WERI-Rb-1 (cell line): ENCODE results near the gene OPN1SW.

Source experiments
- DNase-seq: peaks from one replicate; pipeline ENCODE4 v3.0.0-alpha.2; 2020
- H3K27ac ChIP-seq: fragments of 250-450 bp; sonication (Bioruptor Pico); 2 replicates; pipeline ENCODE4 v1.5.1; 2020; ENCODE audit warnings: mild to moderate bottlenecking, moderate library complexity
- H3K27me3 ChIP-seq: fragments of 250-450 bp; sonication (Bioruptor Pico); 2 replicates; pipeline ENCODE4 v1.5.1; 2021; ENCODE audit warnings: mild to moderate bottlenecking, low read depth, moderate library complexity; ENCODE audit not compliant: insufficient read depth, severe bottlenecking
- H3K36me3 ChIP-seq: fragments of 250-450 bp; sonication (Bioruptor Pico); 2 replicates; pipeline ENCODE4 v1.5.1; 2020; ENCODE audit warnings: mild to moderate bottlenecking, moderate library complexity
- H3K4me3 ChIP-seq: 2 replicates; pipeline ENCODE4 v1.5.1; 2011; ENCODE audit warnings: low read depth, mild to moderate bottlenecking, control low read depth, low read length
- H3K9me3 ChIP-seq: fragments of 250-450 bp; sonication (Bioruptor Pico); 2 replicates; pipeline ENCODE4 v1.5.1; 2021; ENCODE audit warnings: mild to moderate bottlenecking, moderate library complexity; ENCODE audit not compliant: severe bottlenecking
- TF ChIP-seq, protein P1 (sequence below): IDR thresholded peaks from 2 replicates; pipeline ENCODE4 v1.5.1; 2011; ENCODE audit warnings: low read depth, mild to moderate bottlenecking, control low read depth, inconsistent platforms, low read length

Gene OPN1SW

DNA sequence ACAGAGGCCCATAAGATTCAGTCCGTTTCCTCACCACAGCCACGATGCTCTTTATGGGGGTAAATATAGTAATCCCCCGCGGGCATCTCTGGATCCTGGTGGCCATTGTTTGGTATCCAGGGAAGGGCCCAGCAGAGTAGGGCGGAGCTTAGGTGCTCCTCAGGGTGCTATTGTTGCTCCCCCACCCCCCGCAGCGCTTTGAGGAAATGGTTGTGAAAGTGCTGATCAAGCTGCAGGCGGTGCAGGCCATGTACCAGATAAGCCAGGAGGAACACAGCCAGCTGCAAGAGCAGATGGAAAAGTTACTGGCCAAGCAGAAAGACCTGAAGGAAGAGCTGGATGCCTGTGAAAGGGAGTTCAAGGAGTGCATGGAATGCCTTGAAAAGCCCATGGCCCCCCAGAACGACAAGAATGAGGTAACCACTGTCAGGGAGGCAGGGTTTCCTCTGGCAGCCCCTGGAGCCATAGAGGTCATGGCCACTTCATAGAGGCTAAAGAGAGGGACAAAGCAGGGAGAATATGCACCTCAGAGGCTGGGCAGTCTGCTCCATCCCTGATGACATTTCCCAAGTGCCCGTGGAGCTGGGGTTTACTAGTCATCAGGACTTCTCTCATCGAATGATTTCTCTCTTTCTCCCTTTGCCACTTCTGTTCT lies 37.0 kb upstream of the OPN1SW start:
- Histone ChIP-seq H3K36me3 (no peaks in the 10 kb centered on the region), H3K4me3 (no peak overlapping the region), H3K27me3 (no peaks in the 10 kb centered on the region), H3K27ac (no peak overlapping the region), H3K9me3 (no peaks in the 10 kb centered on the region)
- TF ChIP-seq, protein P1, sequence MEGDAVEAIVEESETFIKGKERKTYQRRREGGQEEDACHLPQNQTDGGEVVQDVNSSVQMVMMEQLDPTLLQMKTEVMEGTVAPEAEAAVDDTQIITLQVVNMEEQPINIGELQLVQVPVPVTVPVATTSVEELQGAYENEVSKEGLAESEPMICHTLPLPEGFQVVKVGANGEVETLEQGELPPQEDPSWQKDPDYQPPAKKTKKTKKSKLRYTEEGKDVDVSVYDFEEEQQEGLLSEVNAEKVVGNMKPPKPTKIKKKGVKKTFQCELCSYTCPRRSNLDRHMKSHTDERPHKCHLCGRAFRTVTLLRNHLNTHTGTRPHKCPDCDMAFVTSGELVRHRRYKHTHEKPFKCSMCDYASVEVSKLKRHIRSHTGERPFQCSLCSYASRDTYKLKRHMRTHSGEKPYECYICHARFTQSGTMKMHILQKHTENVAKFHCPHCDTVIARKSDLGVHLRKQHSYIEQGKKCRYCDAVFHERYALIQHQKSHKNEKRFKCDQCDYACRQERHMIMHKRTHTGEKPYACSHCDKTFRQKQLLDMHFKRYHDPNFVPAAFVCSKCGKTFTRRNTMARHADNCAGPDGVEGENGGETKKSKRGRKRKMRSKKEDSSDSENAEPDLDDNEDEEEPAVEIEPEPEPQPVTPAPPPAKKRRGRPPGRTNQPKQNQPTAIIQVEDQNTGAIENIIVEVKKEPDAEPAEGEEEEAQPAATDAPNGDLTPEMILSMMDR: no peak
- DNase-seq: no peak

DNA sequence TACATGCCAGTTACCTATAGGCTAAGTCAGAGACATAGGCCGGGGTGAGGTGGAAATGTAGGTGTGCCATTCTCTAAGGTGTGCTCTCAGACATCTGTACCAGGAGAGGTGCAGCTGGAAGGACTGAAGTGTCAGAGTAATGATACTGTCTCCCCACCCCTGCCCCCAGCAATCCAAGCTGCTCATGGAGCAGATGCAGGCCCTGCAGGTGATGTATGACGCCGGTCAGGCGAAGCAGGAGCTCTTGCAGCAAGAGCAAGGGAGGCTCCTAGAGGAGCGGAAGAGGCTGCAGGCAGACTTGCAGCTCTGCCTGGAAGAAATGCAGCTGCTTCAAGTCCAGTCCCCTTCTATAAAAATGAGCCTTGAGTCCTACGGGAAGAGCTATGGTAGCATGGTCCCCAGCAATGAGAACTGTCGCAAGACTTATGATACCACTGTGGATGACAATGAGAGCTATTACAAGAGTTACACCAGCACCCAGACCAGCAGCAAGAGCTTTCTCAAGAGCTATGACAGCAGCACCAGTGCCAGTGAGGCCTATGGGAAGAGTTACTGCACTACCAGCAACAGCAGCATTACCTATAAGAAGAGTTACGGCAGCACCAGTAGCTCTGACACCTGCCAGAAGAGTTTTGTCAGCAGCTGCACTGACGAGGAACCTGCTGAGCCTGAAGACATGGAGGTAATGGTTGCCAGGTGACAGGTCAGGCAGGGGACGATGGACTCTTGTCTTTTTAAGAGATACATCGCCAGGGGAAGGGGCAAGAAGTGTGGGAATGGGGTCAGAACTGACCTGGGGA lies 36.2 kb upstream of the OPN1SW start:
- Histone ChIP-seq H3K4me3 (no peak overlapping the region), H3K36me3 (no peaks in the 10 kb centered on the region), H3K9me3 (no peaks in the 10 kb centered on the region), H3K27me3 (no peaks in the 10 kb centered on the region), H3K27ac (no peak overlapping the region)
- DNase-seq: no peak
- TF ChIP-seq, protein P1: no peak

DNA sequence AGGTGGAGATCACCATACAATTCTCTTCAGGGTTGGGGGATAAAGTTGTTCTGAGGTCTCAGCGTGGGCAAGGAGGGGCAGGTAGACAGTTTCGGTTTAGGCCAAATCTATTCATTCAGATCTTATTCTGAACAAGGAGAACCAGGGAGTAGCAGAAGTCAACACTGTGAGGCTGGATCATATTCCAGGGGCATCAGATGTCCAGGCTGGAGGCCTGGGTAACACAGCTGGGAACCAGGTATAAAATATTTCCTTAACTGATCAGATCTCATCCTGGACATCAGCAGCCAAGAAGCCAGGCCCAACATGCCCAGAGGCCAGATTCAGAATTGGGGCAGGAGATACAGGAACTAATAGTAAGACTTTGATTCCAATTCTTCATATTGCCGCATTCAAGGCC lies 35.4 kb upstream of the OPN1SW start:
- TF ChIP-seq, protein P1: no peak
- no peak for DNase-seq
- no peak overlapping the region for H3K27ac ChIP-seq
- H3K4me3 ChIP-seq: no peak overlapping the region
- no peaks in the 10 kb centered on the region for H3K36me3 ChIP-seq
- H3K9me3 ChIP-seq: no peaks in the 10 kb centered on the region
- H3K27me3 ChIP-seq: no peaks in the 10 kb centered on the region

DNA sequence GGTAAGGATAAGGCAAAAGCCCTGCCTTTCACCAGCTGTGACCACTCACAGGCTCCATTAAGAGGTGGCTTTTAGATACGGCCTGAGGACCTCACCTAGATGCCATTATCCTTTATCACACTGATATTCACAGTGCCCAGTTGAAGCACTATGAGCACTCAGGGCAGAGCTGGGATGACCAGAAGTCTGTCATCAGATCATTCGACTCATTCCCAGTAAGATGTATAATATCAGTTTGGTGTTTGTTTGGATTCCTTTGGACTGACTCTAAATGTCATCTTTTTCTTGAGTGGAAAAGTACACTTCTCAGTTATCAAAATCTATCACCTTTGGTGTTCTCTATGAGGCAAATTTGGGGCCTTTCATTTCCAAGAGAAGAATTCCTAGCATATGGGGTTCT lies 34.9 kb upstream of the OPN1SW start:
- no peaks in the 10 kb centered on the region for H3K9me3 ChIP-seq
- H3K27ac ChIP-seq: no peak overlapping the region
- DNase-seq: no peak
- TF ChIP-seq, protein P1: no peak
- no peak overlapping the region for H3K4me3 ChIP-seq
- no peaks in the 10 kb centered on the region for H3K27me3 ChIP-seq
- no peaks in the 10 kb centered on the region for H3K36me3 ChIP-seq

DNA sequence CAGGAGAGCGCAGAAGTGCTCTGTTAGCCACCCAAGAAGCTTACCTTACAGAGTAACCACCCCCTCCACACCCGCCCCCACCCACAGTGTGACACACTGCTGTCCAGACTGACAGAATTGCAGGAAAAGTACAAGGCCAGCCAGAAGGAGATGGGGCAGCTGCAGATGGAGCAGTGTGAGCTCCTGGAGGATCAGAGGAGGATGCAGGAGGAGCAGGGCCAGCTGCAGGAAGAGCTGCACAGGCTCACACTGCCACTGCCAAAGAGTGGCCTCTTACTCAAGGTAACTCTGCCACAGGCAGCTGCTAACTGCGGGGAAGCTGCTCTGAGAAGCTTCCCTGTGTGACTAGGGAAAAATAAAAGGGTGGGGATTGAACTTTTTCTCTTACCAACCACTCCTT lies 33.8 kb upstream of the OPN1SW start:
- TF ChIP-seq, protein P1: no peak
- no peak for DNase-seq
- no peaks in the 10 kb centered on the region; the same call in 1 of the 2 replicates for H3K36me3 ChIP-seq
- no peaks in the 10 kb centered on the region for H3K27me3 ChIP-seq
- no peak overlapping the region for H3K4me3 ChIP-seq
- H3K27ac ChIP-seq: no peak overlapping the region
- H3K9me3 ChIP-seq: no peaks in the 10 kb centered on the region
